Stimulated activated CD8-positive, alpha-beta memory T cell treated with anti-CD3 and anti-CD28 coated beads, Interleukin-4, amount 100 ng/mL, for 48 hours (primary cell): ENCODE data around the gene MIEN1.

Experiments used
- DNase-seq: peaks from one replicate; pipeline ENCODE4 v3.0.0-alpha.2; 2020

The MIEN1 gene

GRCh38 chr17:39730095-39730921, at the start of gene MIEN1:
Gene MIEN1, minus strand, starts transcription at chr17:39730532. Its CDS starts 37 bp downstream, at chr17:39730495.
- peak; percentile 98 for DNase-seq

GRCh38 chr17:39777534-39778365, 47.4 kb upstream of the MIEN1 start:
- no peak for DNase-seq

- no peak for DNase-seq
Observed at GRCh38 chr17:39776252-39776651, 45.9 kb upstream of the MIEN1 start.

- no peak for DNase-seq
Observed at GRCh38 chr17:39775031-39775430, 44.7 kb upstream of the MIEN1 start.

GRCh38 chr17:39774047-39774446, 43.7 kb upstream of the MIEN1 start:
- DNase-seq, result peak; percentile 26

- peak; percentile 27 for DNase-seq
Observed at GRCh38 chr17:39772987-39773934, 42.9 kb upstream of the MIEN1 start.

GRCh38 chr17:39772415-39772814, 42.1 kb upstream of the MIEN1 start:
- peak; percentile 28 for DNase-seq

GRCh38 chr17:39769974-39770587, 39.7 kb upstream of the MIEN1 start:
- peak; percentile 66 for DNase-seq

- DNase-seq, result peak; percentile 57
Observed at GRCh38 chr17:39767147-39767546, 36.8 kb upstream of the MIEN1 start.

- DNase-seq, result peak; percentile 24
Observed at GRCh38 chr17:39765766-39766165, 35.4 kb upstream of the MIEN1 start.

GRCh38 chr17:39765175-39765574, 34.8 kb upstream of the MIEN1 start:
- DNase-seq, result no peak

- peak; percentile 24 for DNase-seq
Observed at GRCh38 chr17:39764171-39764570, 33.8 kb upstream of the MIEN1 start.

- no peak for DNase-seq
Observed at GRCh38 chr17:39763051-39763820, 32.9 kb upstream of the MIEN1 start.

- peak; percentile 39 for DNase-seq
Observed at GRCh38 chr17:39761861-39762496, 31.6 kb upstream of the MIEN1 start.

- no peak for DNase-seq
Observed at GRCh38 chr17:39759204-39759603, 28.9 kb upstream of the MIEN1 start.

GRCh38 chr17:39757931-39758873, 27.9 kb upstream of the MIEN1 start:
- DNase-seq, result peak; percentile 78

GRCh38 chr17:39757176-39757662, 26.9 kb upstream of the MIEN1 start:
- no peak for DNase-seq

GRCh38 chr17:39756380-39757079, 26.2 kb upstream of the MIEN1 start:
- no peak for DNase-seq
